Heart right ventricle (tissue), 16 donors: ENCODE data around the gene FGD4. TPM values are rescaled to one million over a fixed set of nuclear protein-coding genes. Genes with fewer than 3 reads are reported as not detected.
A peak's percentile ranks its signal among the peaks of the same experiment; 100 is the strongest.

ENCODE experiments used
- ATAC-seq, 8 donors: fragments of 200-7000 bp; cut with Tn5 transposase; one replicate each; pipeline ENCODE4 v1.9.1; 2020; ENCODE audit warnings: mild to moderate bottlenecking in 8 of 8, moderate library complexity in 8 of 8, moderate number of reproducible peaks in 1 of 8
- DNase-seq, 2 donors: peaks; one replicate each; pipeline ENCODE4 v3.0.0-alpha.2; 2020
- H3K27ac ChIP-seq, 10 donors: fragments of 200-600 bp; sonication (generic) in 2 of 10; one replicate each; pipeline versions ENCODE4 v1.5.0 to v1.8.0; 2020 to 2022; ENCODE audit warnings: mild to moderate bottlenecking in 3 of 10
- H3K27me3 ChIP-seq, 7 donors: fragments of 200-600 bp; one replicate each; pipeline ENCODE4 v1.8.0; 2021 to 2022; ENCODE audit warnings: mild to moderate bottlenecking in 2 of 7
- H3K36me3 ChIP-seq, 9 donors: fragments of 200-600 bp; sonication (generic) in 1 of 9; one replicate each; pipeline versions ENCODE4 v1.5.0 to v1.8.0; 2020 to 2022; ENCODE audit warnings: mild to moderate bottlenecking in 2 of 9
- H3K4me1 ChIP-seq, 9 donors: fragments of 200-600 bp; sonication (generic) in 1 of 9; one replicate each; pipeline versions ENCODE4 v1.5.0 to v1.8.0; 2020 to 2022; ENCODE audit warnings: mild to moderate bottlenecking in 4 of 9
- H3K4me3 ChIP-seq, 10 donors: fragments of 200-600 bp; sonication (generic) in 2 of 10; one replicate each; pipeline versions ENCODE4 v1.5.0 to v1.8.0; 2020 to 2022; ENCODE audit warnings: mild to moderate bottlenecking in 7 of 10, moderate library complexity in 2 of 10
- H3K9me3 ChIP-seq, 11 donors: fragments of 200-600 bp in 10 of 11; sonication (generic) in 2 of 11; one replicate each; pipeline versions ENCODE4 v1.5.0 to v1.8.0; 2013 to 2022; ENCODE audit warnings: mild to moderate bottlenecking in 2 of 11, control low read depth in 1 of 11, moderate library complexity in 1 of 11
- CTCF ChIP-seq, 9 donors: fragments of 200-600 bp; sonication (generic) in 2 of 9; IDR thresholded peaks; one replicate each; pipeline versions ENCODE4 v1.5.0 to v1.8.0; 2021 to 2022; ENCODE audit warnings: antibody characterized with exemption in 9 of 9, mild to moderate bottlenecking in 5 of 9, moderate library complexity in 1 of 9
- WGBS, 2 donors: extraction: QIAGEN DNeasy Blood & Tissue Kit; methylation state at CpG; one replicate each; pipeline ENCODE4 v1.1.7; 2013; ENCODE audit warnings: inconsistent platforms in 1 of 2; 5-methylcytosine and 5-hydroxymethylcytosine counted together
- intact Hi-C, 10 donors: fragments of 100-400 bp; cut with DNase I; formaldehyde crosslinking; loops; one replicate each; pipeline versions ENCODE4 v1.11.1 to v1.14.2; 2022
- polyA plus RNA-seq, 2 donors: library from polyadenylated mRNA; stranded (reverse); fragments of 200-250 nt; gene quantifications; one replicate each; pipeline ENCODE4 v1.2.3, GENCODE V29; 2013
- total RNA-seq, 10 donors: library from RNA; stranded (reverse); fragmentation: NEBNext Ultra II Directional in 3 of 10; extraction: Animal tissue kit (Norgen Biotek cat#: 25700) in 3 of 10; gene quantifications; one replicate each; pipeline versions ENCODE4 v1.2.1 to v1.2.4, GENCODE V29; 2021 to 2023
- donor health status: Arrhythmogenic right ventricular cardiomyopathy.
- donor health status: ischemic (EF 13 %, LVEDD 7.1; RV severe dilation, severe dysfunction).
- donor health status: healthy with polysubstance abuse.
- donor health status: DM: no; HTN: yes; CAD: no.
- donor health status: DM: no; HTN: no; CAD: no.
- donor health status: ischemic (EF 25% LVEDD 6.9; RV normal size, moderate dysfunction).
- donor health status: ischemic (EF 25% LVEDD 5.7; RV mildly dilated, moderate dysfunction).
- donor health status: healthy.
- donor health status: DM: yes; HTN: yes; CAD: no.
- donor health status: Ischemic cardiomyopathy.
- donor health status: ischemic (EF 35%, LVEDD 5.7; RV mildly dilated, moderate dysfunction).
- donor health status: nonischemic (EF 11% LVEDD 7.7; RV severe dilation, severe dysfunction).
- donor health status: DM: yes; HTN: yes; CAD: no.
- donor health status: PGD.
- donor health status: ischemic (EF 29% LVEDD 5.4; RV normal size, mild dysfunction).
- donor health status: nonischemic (EF 23%, LVEDD 6.1; RV moderate dilation, normal function).

FGD4 gene
- total and polyA plus RNA-seq, 12 donors: 2.6 to 36.9 (median 25.5) TPM

- H3K36me3 ChIP-seq: no peaks in the 10 kb centered on the region
- no peak for TF ChIP-seq CTCF (IDR thresholded peaks at IDR 0.05)
- intact Hi-C loops: no loop called here
- peak overlapping the region in 9 of 10 donors; percentile 11 to 78 (median 72) for H3K27ac ChIP-seq
- H3K4me1 ChIP-seq: peaks cover under 1 to 69% (median 50%) of the 10 kb centered on the region in 9 donors
- no peaks in the 10 kb centered on the region for H3K9me3 ChIP-seq
- 45 to 60% methylated on average over 6 of the region's 6 CpGs for WGBS, 2 donors
- H3K4me3 ChIP-seq: no peak overlapping the region
- ATAC-seq (peak; percentile 37 to 83 (median 71)), DNase-seq (peak in 1 of 2 donors; percentile 39)
- no peaks in the 10 kb centered on the region for H3K27me3 ChIP-seq
These were observed 99.7 kb downstream of the FGD4 start for GRCh38 chr12:32499048-32499447.

- Histone ChIP-seq H3K36me3 (no peaks in the 10 kb centered on the region), H3K4me3 (peak overlapping the region in 9 of 10 donors; percentile 8 to 47 (median 40)), H3K27ac (peak overlapping the region in 9 of 10 donors; percentile 41 to 78 (median 62)), H3K4me1 (peaks cover 7 to 82% (median 71%) of the 10 kb centered on the region in 9 donors), H3K9me3 (no peaks in the 10 kb centered on the region), H3K27me3 (no peaks in the 10 kb centered on the region)
- DNase-seq (peak in 1 of 2 donors; percentile 28), ATAC-seq (peak; percentile 43 to 73 (median 60))
- intact Hi-C loops: no loop called here
- WGBS, 2 donors: 20 to 22% methylated on average over 6 of the region's 6 CpGs
- TF ChIP-seq CTCF (IDR thresholded peaks at IDR 0.05): no peak
These were observed 102.5 kb downstream of the FGD4 start for GRCh38 chr12:32501835-32502333.

- H3K9me3 ChIP-seq: no peaks in the 10 kb centered on the region
- DNase-seq (no peak), ATAC-seq (peak in 6 of 8 donors; percentile 39 to 64 (median 46))
- no peak for TF ChIP-seq CTCF (IDR thresholded peaks at IDR 0.05)
- peak overlapping the region in 9 of 10 donors; percentile 8 to 47 (median 40) for H3K4me3 ChIP-seq
- H3K27ac ChIP-seq: peak overlapping the region in 8 of 10 donors; percentile 41 to 78 (median 64)
- no peaks in the 10 kb centered on the region for H3K36me3 ChIP-seq
- WGBS, 2 donors: 24 to 25% methylated on average over 3 of the region's 3 CpGs
- peaks cover 7 to 77% (median 68%) of the 10 kb centered on the region in 9 donors for H3K4me1 ChIP-seq
- intact Hi-C loops: no loop called here
- no peaks in the 10 kb centered on the region for H3K27me3 ChIP-seq
These were observed 103.5 kb downstream of the FGD4 start for GRCh38 chr12:32502693-32503502.

- Histone ChIP-seq H3K36me3 (no peaks in the 10 kb centered on the region), H3K27ac (peak overlapping the region in 7 of 10 donors; percentile 47 to 78 (median 67)), H3K9me3 (no peaks in the 10 kb centered on the region), H3K4me1 (peaks cover 7 to 78% (median 71%) of the 10 kb centered on the region in 9 donors), H3K27me3 (no peaks in the 10 kb centered on the region), H3K4me3 (peak overlapping the region in 8 of 10 donors; percentile 3 to 47 (median 40))
- DNase-seq (no peak), ATAC-seq (peak in 1 of 8 donors; percentile 48)
- no peak for TF ChIP-seq CTCF (IDR thresholded peaks at IDR 0.05)
- WGBS, 2 donors: 44 to 66% methylated on average over 2 of the region's 2 CpGs
- intact Hi-C loops: no loop called here
These were observed 104.4 kb downstream of the FGD4 start for GRCh38 chr12:32503730-32504129.
